ENCODE measurements around the gene UNC13B. TPM values are rescaled to one million over a fixed set of nuclear protein-coding genes. Genes with fewer than 3 reads are reported as not detected.

The UNC13B gene
- total and polyA plus RNA-seq, 2 of the 8 experiments (the other 6 are each of a cell fraction or from before 2014, with no cell fraction given): 23.1 to 51.7 TPM

DNA sequence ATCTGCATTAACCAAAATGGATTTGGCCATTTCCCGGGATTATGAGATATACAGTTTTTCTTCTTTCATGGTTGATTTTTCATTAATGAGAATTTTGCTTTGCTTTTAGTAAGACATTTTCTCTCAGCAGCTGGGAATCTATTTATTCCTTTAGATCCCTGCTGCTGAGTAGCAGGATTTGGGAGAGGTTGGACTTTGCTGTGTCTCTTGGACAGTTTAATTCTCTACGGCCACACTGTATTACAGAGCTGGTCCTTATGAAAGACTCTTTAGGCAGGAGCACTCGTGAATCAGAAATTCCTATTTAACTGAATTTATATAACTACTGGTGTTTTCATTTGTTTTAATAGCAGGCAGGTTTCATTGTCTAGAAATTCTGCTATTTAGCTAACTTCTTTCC, 1.6 kb downstream of the UNC13B start (continued):
- no peak for TF ChIP-seq EGR1 (IDR thresholded peaks at IDR 0.05; ENCODE audit: borderline replicate concordance, low read depth, low read length)
- TF ChIP-seq SIX5 (IDR thresholded peaks at IDR 0.05; ENCODE audit: low read depth, low read length): no peak
- no peak for TF ChIP-seq EZH2 (IDR thresholded peaks at IDR 0.05; ENCODE audit: low read depth, low read length, severe bottlenecking)
- no peak for TF ChIP-seq GABPA (IDR thresholded peaks at IDR 0.05; ENCODE audit: borderline replicate concordance, insufficient read depth, low read length)
- no peak for TF ChIP-seq NANOG (IDR thresholded peaks at IDR 0.05; ENCODE audit: insufficient read depth, low read depth, low read length, poor library complexity, severe bottlenecking)
- no peak for TF ChIP-seq SIRT6 (IDR thresholded peaks at IDR 0.05; ENCODE audit: low read length)
- no peak for TF ChIP-seq KDM5A (IDR thresholded peaks at IDR 0.05; ENCODE audit: low read length)
